ENCODE results near the gene RALGAPA2. TPM values are rescaled to one million over a fixed set of nuclear protein-coding genes. Genes with fewer than 3 reads are reported as not detected.

Gene RALGAPA2
- total RNA-seq, 1 donor, result 6.2 TPM

GRCh38 chr20:20363799-20364592, 348.4 kb downstream of the RALGAPA2 start:
- H3K9me3 ChIP-seq (ENCODE audit: low read depth, low read length), result no peaks in the 10 kb centered on the region
- H3K27me3 ChIP-seq (ENCODE audit: insufficient read depth, low read length), result peaks cover 77% of the 10 kb centered on the region
- no peak overlapping the region for H3K4me2 ChIP-seq (ENCODE audit: insufficient read depth, low read length)
- no peak overlapping the region for H3K4me3 ChIP-seq (ENCODE audit: insufficient read depth, low read length)
- no peak overlapping the region for H2AFZ ChIP-seq (ENCODE audit: low read length)
- DNase-seq (ENCODE audit: insufficient read length, low spot score, missing footprints), result peak; percentile 77
- H3K36me3 ChIP-seq (ENCODE audit: insufficient read depth, low read length), result no peaks in the 10 kb centered on the region
- no peak for TF ChIP-seq CTCF (IDR thresholded peaks at IDR 0.05; ENCODE audit: extremely low read depth, low read depth, low read length)
- no peaks in the 10 kb centered on the region for H4K20me1 ChIP-seq (ENCODE audit: insufficient read depth, low read length)
- no peaks in the 10 kb centered on the region for H3K79me2 ChIP-seq (ENCODE audit: insufficient read depth, low read length)
- H3K4me1 ChIP-seq (ENCODE audit: insufficient read depth, low read length), result no peaks in the 10 kb centered on the region
- H3K27ac ChIP-seq (ENCODE audit: low read depth, low read length), result no peak overlapping the region

- DNase-seq (ENCODE audit: insufficient read length, low spot score, missing footprints), result peak; percentile 66
- H3K36me3 ChIP-seq (ENCODE audit: insufficient read depth, low read length), result no peaks in the 10 kb centered on the region
- H3K4me2 ChIP-seq (ENCODE audit: insufficient read depth, low read length), result no peak overlapping the region
- H3K27me3 ChIP-seq (ENCODE audit: insufficient read depth, low read length), result peaks cover 74% of the 10 kb centered on the region
- TF ChIP-seq CTCF (IDR thresholded peaks at IDR 0.05; ENCODE audit: extremely low read depth, low read depth, low read length), result no peak
- H2AFZ ChIP-seq (ENCODE audit: low read length), result no peak overlapping the region
- no peak overlapping the region for H3K27ac ChIP-seq (ENCODE audit: low read depth, low read length)
- H4K20me1 ChIP-seq (ENCODE audit: insufficient read depth, low read length), result no peaks in the 10 kb centered on the region
- H3K4me3 ChIP-seq (ENCODE audit: insufficient read depth, low read length), result no peak overlapping the region
- H3K9me3 ChIP-seq (ENCODE audit: low read depth, low read length), result no peaks in the 10 kb centered on the region
- no peaks in the 10 kb centered on the region for H3K79me2 ChIP-seq (ENCODE audit: insufficient read depth, low read length)
- H3K4me1 ChIP-seq (ENCODE audit: insufficient read depth, low read length), result no peaks in the 10 kb centered on the region
These were observed 349.0 kb downstream of the RALGAPA2 start for GRCh38 chr20:20363434-20363798.

- no peaks in the 10 kb centered on the region for H3K4me1 ChIP-seq (ENCODE audit: insufficient read depth, low read length)
- no peaks in the 10 kb centered on the region for H3K79me2 ChIP-seq (ENCODE audit: insufficient read depth, low read length)
- H3K27ac ChIP-seq (ENCODE audit: low read depth, low read length), result no peak overlapping the region
- no peak for DNase-seq (ENCODE audit: insufficient read length, low spot score, missing footprints)
- no peaks in the 10 kb centered on the region for H4K20me1 ChIP-seq (ENCODE audit: insufficient read depth, low read length)
- no peaks in the 10 kb centered on the region for H3K9me3 ChIP-seq (ENCODE audit: low read depth, low read length)
- TF ChIP-seq CTCF (IDR thresholded peaks at IDR 0.05; ENCODE audit: extremely low read depth, low read depth, low read length), result no peak
- no peak overlapping the region for H3K4me3 ChIP-seq (ENCODE audit: insufficient read depth, low read length)
- no peak overlapping the region for H3K4me2 ChIP-seq (ENCODE audit: insufficient read depth, low read length)
- H3K36me3 ChIP-seq (ENCODE audit: insufficient read depth, low read length), result no peaks in the 10 kb centered on the region
- no peak overlapping the region for H2AFZ ChIP-seq (ENCODE audit: low read length)
- peaks cover 74% of the 10 kb centered on the region for H3K27me3 ChIP-seq (ENCODE audit: insufficient read depth, low read length)
These were observed 349.5 kb downstream of the RALGAPA2 start for GRCh38 chr20:20362774-20363433.

DNA sequence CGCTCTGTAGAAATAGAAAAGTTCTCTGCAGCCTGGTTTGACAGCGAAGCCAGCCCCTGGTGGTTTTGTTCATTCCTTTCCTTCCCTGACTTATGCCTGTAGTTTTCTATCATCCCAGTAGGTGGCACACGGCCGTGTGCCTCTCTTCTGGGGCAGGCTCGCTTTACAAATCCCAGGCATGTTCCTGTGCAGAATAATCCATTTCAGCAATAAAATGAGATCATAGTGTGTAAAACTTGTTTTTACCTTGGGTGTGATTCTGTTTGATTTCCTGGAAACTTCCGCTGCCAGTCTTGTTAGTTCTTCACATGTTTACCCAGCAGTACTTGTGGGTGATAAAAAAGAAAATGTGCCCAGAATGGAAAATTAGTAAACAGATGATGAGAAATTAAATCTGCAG, 352.0 kb downstream of the RALGAPA2 start:
- Histone ChIP-seq H3K4me3 (ENCODE audit: insufficient read depth, low read length) (no peak overlapping the region), H3K4me2 (ENCODE audit: insufficient read depth, low read length) (no peak overlapping the region), H3K9me3 (ENCODE audit: low read depth, low read length) (no peaks in the 10 kb centered on the region), H3K79me2 (ENCODE audit: insufficient read depth, low read length) (no peaks in the 10 kb centered on the region), H3K27me3 (ENCODE audit: insufficient read depth, low read length) (peaks cover 56% of the 10 kb centered on the region), H3K36me3 (ENCODE audit: insufficient read depth, low read length) (no peaks in the 10 kb centered on the region), H3K27ac (ENCODE audit: low read depth, low read length) (no peak overlapping the region), H4K20me1 (ENCODE audit: insufficient read depth, low read length) (no peaks in the 10 kb centered on the region), H3K4me1 (ENCODE audit: insufficient read depth, low read length) (no peaks in the 10 kb centered on the region), H2AFZ (ENCODE audit: low read length) (no peak overlapping the region)
- peak; percentile 94 for DNase-seq (ENCODE audit: insufficient read length, low spot score, missing footprints)
- peak; percentile 91 for TF ChIP-seq CTCF (IDR thresholded peaks at IDR 0.05; ENCODE audit: extremely low read depth, low read depth, low read length)

Measured in osteoblast (primary cell).